Cardiac fibroblast (primary cell): ENCODE results near the gene TCF12.

ENCODE experiments used
- DNase-seq, 2 donors: peaks; one replicate each; pipeline versions ENCODE4 v3.0.0 to v3.0.0-alpha.2; 2010; ENCODE audit warnings: low read depth in 2 of 2
- H3K4me3 ChIP-seq, 2 donors: replicated peaks in 1 of 2; 1 replicate in 1 of 2; 2 replicates in 1 of 2; pipeline ENCODE4 v1.5.1; 2011; ENCODE audit warnings: low read depth in 2 of 2, low read length in 2 of 2, mild to moderate bottlenecking in 2 of 2, moderate library complexity in 1 of 2
- TF ChIP-seq, protein P1 (sequence below): IDR thresholded peaks from one replicate; pipeline ENCODE4 v1.5.1; 2011; ENCODE audit warnings: low read depth, mild to moderate bottlenecking, low read length, inconsistent platforms

TCF12 gene

DNA sequence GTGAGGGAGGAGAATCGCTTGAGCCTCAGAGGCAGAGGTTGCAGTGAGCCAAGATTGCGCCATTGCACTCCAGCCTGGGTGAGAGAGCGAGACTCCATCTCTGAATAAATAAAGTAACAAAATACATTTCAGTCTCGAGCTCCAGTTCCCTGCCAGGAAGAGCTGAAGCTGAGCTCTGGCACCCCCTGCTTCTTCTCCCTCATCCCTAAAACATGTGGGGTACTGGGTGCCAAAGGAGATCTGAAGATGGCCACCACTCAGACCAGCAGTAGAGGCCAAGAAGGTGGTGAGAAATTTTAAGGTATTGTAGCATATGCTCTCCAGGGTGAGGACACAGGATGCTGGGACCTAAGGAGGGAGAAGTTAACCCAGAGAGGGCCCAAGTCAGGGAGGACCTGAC lies 382.9 kb downstream of the TCF12 start:
- H3K4me3 ChIP-seq, result no peak overlapping the region
- TF ChIP-seq, protein P1, sequence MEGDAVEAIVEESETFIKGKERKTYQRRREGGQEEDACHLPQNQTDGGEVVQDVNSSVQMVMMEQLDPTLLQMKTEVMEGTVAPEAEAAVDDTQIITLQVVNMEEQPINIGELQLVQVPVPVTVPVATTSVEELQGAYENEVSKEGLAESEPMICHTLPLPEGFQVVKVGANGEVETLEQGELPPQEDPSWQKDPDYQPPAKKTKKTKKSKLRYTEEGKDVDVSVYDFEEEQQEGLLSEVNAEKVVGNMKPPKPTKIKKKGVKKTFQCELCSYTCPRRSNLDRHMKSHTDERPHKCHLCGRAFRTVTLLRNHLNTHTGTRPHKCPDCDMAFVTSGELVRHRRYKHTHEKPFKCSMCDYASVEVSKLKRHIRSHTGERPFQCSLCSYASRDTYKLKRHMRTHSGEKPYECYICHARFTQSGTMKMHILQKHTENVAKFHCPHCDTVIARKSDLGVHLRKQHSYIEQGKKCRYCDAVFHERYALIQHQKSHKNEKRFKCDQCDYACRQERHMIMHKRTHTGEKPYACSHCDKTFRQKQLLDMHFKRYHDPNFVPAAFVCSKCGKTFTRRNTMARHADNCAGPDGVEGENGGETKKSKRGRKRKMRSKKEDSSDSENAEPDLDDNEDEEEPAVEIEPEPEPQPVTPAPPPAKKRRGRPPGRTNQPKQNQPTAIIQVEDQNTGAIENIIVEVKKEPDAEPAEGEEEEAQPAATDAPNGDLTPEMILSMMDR, result no peak
- DNase-seq, result no peak

- no peak for DNase-seq
- no peak overlapping the region for H3K4me3 ChIP-seq
- TF ChIP-seq, protein P1, result no peak
These were observed 384.3 kb downstream of the TCF12 start for GRCh38 chr15:57302640-57303257.

DNA sequence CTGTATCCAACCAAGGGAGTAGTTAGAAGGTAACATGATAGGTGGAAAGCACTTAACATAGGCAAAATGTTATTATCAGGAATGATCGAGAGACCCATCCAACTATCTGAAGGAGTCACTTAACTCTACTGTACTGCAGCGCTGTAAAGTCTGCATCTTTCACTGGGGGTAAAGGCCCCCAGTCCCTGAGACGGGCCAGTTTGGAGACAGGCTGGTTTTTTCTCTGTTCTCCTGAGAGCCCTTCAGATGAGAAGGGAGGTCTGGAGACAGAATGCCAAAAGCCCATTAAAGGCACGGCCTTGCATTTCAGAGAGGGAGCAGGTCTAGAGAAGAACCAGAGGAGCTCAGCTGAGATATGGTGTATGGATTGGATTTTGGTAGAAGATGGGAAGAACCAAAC lies 386.6 kb downstream of the TCF12 start:
- no peak overlapping the region for H3K4me3 ChIP-seq
- DNase-seq, result no peak
- TF ChIP-seq, protein P1, result no peak

DNA sequence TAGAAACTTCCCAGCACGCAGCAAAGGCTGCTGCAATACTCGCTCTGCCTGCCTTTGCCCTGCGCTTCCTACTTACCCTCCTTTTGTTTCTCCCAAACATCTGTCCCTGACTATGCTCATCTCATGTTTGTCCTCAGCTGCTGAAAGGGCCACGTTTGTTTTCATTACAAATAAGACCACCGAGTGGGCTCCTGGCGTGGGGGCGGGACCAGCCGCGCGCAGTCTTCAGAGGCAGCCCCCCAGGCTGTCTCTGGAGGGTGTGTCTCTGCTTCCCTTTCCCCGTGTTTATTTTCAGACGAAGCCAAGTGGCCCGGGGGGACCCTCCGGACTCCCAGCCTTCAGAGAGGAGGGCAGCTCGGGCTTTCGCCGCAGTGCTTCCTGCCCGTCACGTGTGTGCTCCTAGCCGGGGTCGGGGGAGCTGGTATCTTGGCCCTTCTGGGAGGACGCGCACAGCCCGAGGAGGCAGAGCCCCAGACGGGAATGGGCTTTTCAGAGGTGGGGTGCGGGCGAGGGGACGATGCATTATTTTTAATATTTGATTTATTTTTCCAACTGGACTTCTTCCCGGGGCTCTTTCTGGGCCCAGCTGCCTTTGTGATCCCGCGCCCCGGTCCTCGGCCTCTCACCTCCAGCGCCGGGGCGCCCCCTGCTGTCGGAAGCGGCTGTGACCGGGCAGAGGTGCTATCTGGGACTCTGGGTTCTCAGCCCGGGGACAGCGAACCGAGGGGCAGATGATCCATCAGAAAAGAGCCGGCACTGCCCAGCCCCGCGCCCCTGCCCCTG lies 387.9 kb downstream of the TCF12 start:
- TF ChIP-seq, protein P1, result peak; percentile 94
- H3K4me3 ChIP-seq, result peak overlapping the region; percentile 47 to 55
- peak; percentile 78 for DNase-seq

- peak overlapping the region; percentile 47 to 55 for H3K4me3 ChIP-seq
- TF ChIP-seq, protein P1, result no peak
- no peak for DNase-seq
These were observed 388.5 kb downstream of the TCF12 start for GRCh38 chr15:57306944-57307411.

DNA sequence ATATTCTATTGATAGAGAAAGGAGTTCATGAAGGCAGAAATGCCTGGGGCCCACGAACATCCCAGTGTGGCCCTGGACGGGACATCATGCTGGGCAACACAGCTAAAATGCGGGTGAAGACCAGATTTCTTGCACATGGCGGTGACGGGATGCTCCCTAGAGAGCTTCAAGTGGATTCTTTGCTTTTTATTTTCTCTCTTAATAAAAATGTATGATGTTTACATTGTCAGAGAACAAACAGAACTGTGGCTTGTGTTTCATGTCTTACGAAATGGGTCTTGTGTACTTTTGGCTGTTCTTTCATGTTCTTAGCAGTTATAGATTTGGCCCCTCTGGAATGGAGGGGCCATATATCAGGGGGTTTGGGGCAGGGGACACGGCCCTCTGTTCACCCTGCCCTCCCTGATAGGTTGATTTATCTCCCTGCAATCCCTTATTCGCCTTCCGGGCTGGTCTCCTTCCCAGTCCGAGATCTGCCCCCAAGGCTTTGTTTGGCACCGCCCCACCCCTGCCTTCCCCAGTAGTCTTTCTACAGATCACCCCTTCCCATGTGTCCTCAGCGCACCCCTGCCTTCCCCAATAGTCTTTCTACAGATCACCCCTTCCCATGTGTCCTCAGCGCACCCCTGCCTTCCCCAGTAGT lies 389.2 kb downstream of the TCF12 start:
- DNase-seq, result no peak

More for the DNA sequence above, 389.2 kb downstream of the TCF12 start:
- no peak overlapping the region for H3K4me3 ChIP-seq
- TF ChIP-seq, protein P1, result no peak
